Right lobe of liver (tissue), 6 donors: ENCODE data around the gene SCP2D1. TPM values are rescaled to one million over a fixed set of nuclear protein-coding genes. Genes with fewer than 3 reads are reported as not detected.

Experiments
- ATAC-seq, 4 donors: fragments of 200-7000 bp; cut with Tn5 transposase; one replicate each; pipeline ENCODE4 v1.9.1; 2020; ENCODE audit warnings: mild to moderate bottlenecking in 4 of 4, moderate library complexity in 4 of 4
- DNase-seq, 3 donors: peaks; one replicate each; pipeline ENCODE4 v3.0.0-alpha.2; 2020
- H3K27ac ChIP-seq, 3 donors: fragments of 200-600 bp; one replicate each; pipeline ENCODE4 v1.8.0; 2022
- H3K27me3 ChIP-seq, 2 donors: fragments of 200-600 bp; one replicate each; pipeline ENCODE4 v1.8.0; 2022
- H3K36me3 ChIP-seq, 4 donors: fragments of 200-600 bp; sonication (generic) in 1 of 4; one replicate each; pipeline versions ENCODE4 v1.5.1 to v1.8.0; 2017 to 2022; ENCODE audit warnings: control low read depth in 1 of 4
- H3K4me1 ChIP-seq, 4 donors: fragments of 200-600 bp; sonication (generic) in 1 of 4; one replicate each; pipeline versions ENCODE4 v1.5.1 to v1.8.0; 2017 to 2022; ENCODE audit warnings: control low read depth in 1 of 4
- H3K4me3 ChIP-seq, 3 donors: fragments of 200-600 bp; one replicate each; pipeline ENCODE4 v1.8.0; 2022
- H3K9me3 ChIP-seq, 4 donors: fragments of 200-600 bp; sonication (generic) in 1 of 4; one replicate each; pipeline versions ENCODE4 v1.5.1 to v1.8.0; 2017 to 2022; ENCODE audit warnings: control low read depth in 1 of 4
- CTCF ChIP-seq, 4 donors: fragments of 200-600 bp in 3 of 4; fragments of 450-650 bp in 1 of 4; IDR thresholded peaks; one replicate each; pipeline versions ENCODE4 v1.5.1 to v1.8.0; 2016 to 2022; ENCODE audit warnings: antibody characterized with exemption in 4 of 4, mild to moderate bottlenecking in 2 of 4
- POLR2A ChIP-seq: fragments of 450-650 bp; IDR thresholded peaks from one replicate; pipeline ENCODE4 v1.6.1; 2017; ENCODE audit warnings: antibody characterized with exemption, mild to moderate bottlenecking
- WGBS: methylation state at CpG from one replicate; pipeline ENCODE4 v1.1.6; 2018; ENCODE audit warnings: low coverage, low lambda C conversion rate; ENCODE audit not compliant: insufficient coverage; ENCODE audit errors: missing lambda C conversion rate; 5-methylcytosine and 5-hydroxymethylcytosine counted together
- intact Hi-C, 2 donors: fragments of 100-400 bp; cut with DNase I; formaldehyde crosslinking; loops; one replicate each; pipeline versions ENCODE4 v1.11.2 to v1.14.1; 2022
- total RNA-seq, 6 experiments: library from RNA; depleted of rRNA in 2 of 6; stranded (reverse); fragments of >200 nt in 2 of 6; fragmentation: NEBNext Ultra II Directional in 3 of 6; extraction: Animal tissue kit (Norgen Biotek cat#: 25700) in 3 of 6; gene quantifications; one replicate each; pipeline versions ENCODE4 v1.1.0 to v1.2.4, GENCODE V29; 2016 to 2023
- donor health status: DM: no; HTN: yes; CAD: no.
- donor health status: DM: no; HTN: no; CAD: no.
- donor health status: DM: no; HTN: no; CAD: no.
- donor health status: DM: no; HTN: yes; CAD: no.
- donor health status: DM: no; HTN: yes; CAD: no.

The SCP2D1 gene
- total RNA-seq, 6 experiments from 2014 or later = not detected

GRCh38 chr20:18815194-18815942 is 1.8 kb downstream of the SCP2D1 start:
- TF ChIP-seq POLR2A (no peak), CTCF (IDR thresholded peaks at IDR 0.05) (no peak)
- intact Hi-C loops = no loop called here
- Histone ChIP-seq H3K27ac (no peak overlapping the region), H3K27me3 (no peaks in the 10 kb centered on the region), H3K4me3 (no peak overlapping the region), H3K36me3 (no peaks in the 10 kb centered on the region), H3K9me3 (no peaks in the 10 kb centered on the region), H3K4me1 (no peaks in the 10 kb centered on the region)
- 76% methylated on average over 5 of the region's 6 CpGs for WGBS
- DNase-seq = no peak
- ATAC-seq = no peak

- DNase-seq = no peak
- no peaks in the 10 kb centered on the region for H3K36me3 ChIP-seq
- intact Hi-C loops = no loop called here
Measured at GRCh38 chr20:18822832-18823231, 9.2 kb downstream of the SCP2D1 start.

GRCh38 chr20:18831830-18832499 is 18.4 kb downstream of the SCP2D1 start:
- Histone ChIP-seq H3K4me3 (no peak overlapping the region), H3K27ac (no peak overlapping the region), H3K9me3 (no peaks in the 10 kb centered on the region), H3K4me1 (no peaks in the 10 kb centered on the region), H3K27me3 (no peaks in the 10 kb centered on the region), H3K36me3 (no peaks in the 10 kb centered on the region)
- 28% methylated on average over 4 of the region's 5 CpGs for WGBS
- no peak for ATAC-seq
- DNase-seq = no peak
- TF ChIP-seq POLR2A (no peak), CTCF (IDR thresholded peaks at IDR 0.05) (no peak)
- intact Hi-C loops = no loop called here

More at GRCh38 chr20:18822832-18823231, 9.2 kb downstream of the SCP2D1 start:
- Histone ChIP-seq H3K9me3 (no peaks in the 10 kb centered on the region), H3K27me3 (no peaks in the 10 kb centered on the region), H3K4me1 (no peaks in the 10 kb centered on the region), H3K27ac (no peak overlapping the region), H3K4me3 (no peak overlapping the region)
- TF ChIP-seq POLR2A (no peak), CTCF (IDR thresholded peaks at IDR 0.05) (no peak)
- no peak for ATAC-seq
- WGBS = 70% methylated on average over 2 of the region's 2 CpGs

GRCh38 chr20:18832546-18833200 is 19.1 kb downstream of the SCP2D1 start:
- Histone ChIP-seq H3K4me3 (no peak overlapping the region), H3K9me3 (no peaks in the 10 kb centered on the region), H3K27ac (no peak overlapping the region), H3K27me3 (no peaks in the 10 kb centered on the region), H3K36me3 (no peaks in the 10 kb centered on the region), H3K4me1 (no peaks in the 10 kb centered on the region)
- WGBS = 40% methylated on average over 4 of the region's 4 CpGs
- intact Hi-C loops = no loop called here
- no peak for ATAC-seq
- no peak for DNase-seq
- TF ChIP-seq POLR2A (no peak), CTCF (IDR thresholded peaks at IDR 0.05) (no peak)
